ENCODE measurements around the gene CABCOCO1.
"Not testable (repeated sequence)": the region's sequence is repeated elsewhere in the genome, so short reads cannot be mapped to it uniquely, and the experiment has no call there.

Gene CABCOCO1

GRCh38 chr10:61642676-61643075 lies 20.1 kb upstream of the CABCOCO1 start:
- DNase-seq (ENCODE audit: low spot score) = peak; percentile 45

- DNase-seq (ENCODE audit: low spot score) = no peak
Observed at GRCh38 chr10:61643316-61643751, 19.4 kb upstream of the CABCOCO1 start.

- no peak for DNase-seq (ENCODE audit: low spot score)
Observed at GRCh38 chr10:61653699-61654098, 9.0 kb upstream of the CABCOCO1 start.

GRCh38 chr10:61655335-61655851 lies 7.3 kb upstream of the CABCOCO1 start:
- DNase-seq (ENCODE audit: low spot score) = no peak

GRCh38 chr10:61663466-61663865 lies 737 bp downstream of the CABCOCO1 start:
- peak; percentile 62 for DNase-seq (ENCODE audit: low spot score)

- no peak for DNase-seq (ENCODE audit: low spot score)
Observed at GRCh38 chr10:61664985-61665384, 2.3 kb downstream of the CABCOCO1 start.

GRCh38 chr10:61669161-61669725 lies 6.5 kb downstream of the CABCOCO1 start:
- DNase-seq (ENCODE audit: low spot score) = no peak

- DNase-seq (ENCODE audit: low spot score) = no peak
Observed at GRCh38 chr10:61669849-61670248, 7.1 kb downstream of the CABCOCO1 start.

- no peak for DNase-seq (ENCODE audit: low spot score)
Observed at GRCh38 chr10:61673360-61673759, 10.6 kb downstream of the CABCOCO1 start.

- no peak for DNase-seq (ENCODE audit: low spot score)
Observed at GRCh38 chr10:61682323-61682722, 19.6 kb downstream of the CABCOCO1 start.

- no peak for DNase-seq (ENCODE audit: low spot score)
Observed at GRCh38 chr10:61683319-61683718, 20.6 kb downstream of the CABCOCO1 start.

- DNase-seq (ENCODE audit: low spot score) = no peak
Observed at GRCh38 chr10:61684894-61685507, 22.3 kb downstream of the CABCOCO1 start.

GRCh38 chr10:61688551-61689308 lies 26.0 kb downstream of the CABCOCO1 start:
- no peak for DNase-seq (ENCODE audit: low spot score)

GRCh38 chr10:61691667-61692066 lies 28.9 kb downstream of the CABCOCO1 start:
- DNase-seq (ENCODE audit: low spot score) = not testable (repeated sequence)

- DNase-seq (ENCODE audit: low spot score) = no peak
Observed at GRCh38 chr10:61692447-61693010, 29.8 kb downstream of the CABCOCO1 start.

GRCh38 chr10:61698968-61699655 lies 36.4 kb downstream of the CABCOCO1 start:
- no peak for DNase-seq (ENCODE audit: low spot score)

- DNase-seq (ENCODE audit: low spot score) = no peak
Observed at GRCh38 chr10:61701055-61701705, 38.5 kb downstream of the CABCOCO1 start.

- peak; percentile 7 for DNase-seq (ENCODE audit: low spot score)
Observed at GRCh38 chr10:61701706-61702105, 39.0 kb downstream of the CABCOCO1 start.

GRCh38 chr10:61702584-61702983 lies 39.9 kb downstream of the CABCOCO1 start:
- peak; percentile 3 for DNase-seq (ENCODE audit: low spot score)

GRCh38 chr10:61705022-61705613 lies 42.4 kb downstream of the CABCOCO1 start:
- DNase-seq (ENCODE audit: low spot score) = no peak

GRCh38 chr10:61708846-61709245 lies 46.1 kb downstream of the CABCOCO1 start:
- no peak for DNase-seq (ENCODE audit: low spot score)
